OCI-LY7 (cell line): ENCODE measurements around the gene IL13RA2. TPM values are rescaled to one million over a fixed set of nuclear protein-coding genes. Genes with fewer than 3 reads are reported as not detected.

Experiments
- BruUV-seq: library from RNA; stranded (reverse); fragments of 400-500 nt; replicated peaks from 2 replicates; lab custom pipeline; 2021; lab: Mats Ljungman, UMichigan
- CTCF ChIA-PET: fragments of 300-600 bp; sonication (Branson Sonifier 250); formaldehyde crosslinking; loops from one replicate; lab custom pipeline; 2022; ENCODE audit warnings: antibody characterized with exemption; ENCODE audit not compliant: unreplicated experiment; lab: Charles Lee
- POLR2A ChIA-PET: fragments of 300-600 bp; sonication (Branson Sonifier 250); formaldehyde crosslinking; loops from one replicate; lab custom pipeline; 2022; ENCODE audit warnings: antibody characterized with exemption; lab: Charles Lee
- DNase-seq: peaks from one replicate; pipeline ENCODE4 v3.0.0-alpha.2; 2015; ENCODE audit warnings: low spot score
- H2AFZ ChIP-seq: fragments of 200-600 bp; sonication (generic), shearing (Covaris generic); 2 replicates; pipeline ENCODE4 v1.6.1; 2014; ENCODE audit warnings: mild to moderate bottlenecking, antibody characterized with exemption, low read length, moderate library complexity
- H3K27ac ChIP-seq: fragments of 200-600 bp; sonication (generic); 2 replicates; pipeline ENCODE4 v1.5.1; 2014; ENCODE audit warnings: mixed run types, low read depth, mild to moderate bottlenecking, moderate library complexity, low read length, inconsistent platforms; ENCODE audit not compliant: poor library complexity, severe bottlenecking
- H3K36me3 ChIP-seq: fragments of 200-600 bp; sonication (generic); 2 replicates; pipeline ENCODE4 v1.6.1; 2014; ENCODE audit warnings: mild to moderate bottlenecking, antibody characterized with exemption, low read length, moderate library complexity, mixed read lengths; ENCODE audit not compliant: insufficient read depth
- H3K4me1 ChIP-seq: fragments of 200-600 bp; sonication (generic); 2 replicates; pipeline ENCODE4 v1.5.1; 2014; ENCODE audit warnings: mild to moderate bottlenecking, low read length; ENCODE audit not compliant: insufficient read depth, poor library complexity, severe bottlenecking
- H3K4me2 ChIP-seq: fragments of 200-600 bp; sonication (generic); 2 replicates; pipeline ENCODE4 v1.6.1; 2014; ENCODE audit warnings: mild to moderate bottlenecking, low read length
- H3K4me3 ChIP-seq: fragments of 200-600 bp; sonication (generic); 2 replicates; pipeline ENCODE4 v1.5.1; 2014; ENCODE audit warnings: mild to moderate bottlenecking, low read depth, low read length; ENCODE audit not compliant: poor library complexity, severe bottlenecking
- H3K79me2 ChIP-seq: fragments of 200-600 bp; sonication (generic); 2 replicates; pipeline ENCODE4 v1.6.1; 2016; ENCODE audit warnings: low read depth, mild to moderate bottlenecking, low read length, moderate library complexity, mixed read lengths; ENCODE audit not compliant: insufficient read depth
- H3K9me2 ChIP-seq: fragments of 200-600 bp; sonication (generic); 2 replicates; pipeline ENCODE4 v1.6.1; 2016; ENCODE audit warnings: mild to moderate bottlenecking, low read length, mixed read lengths; ENCODE audit not compliant: insufficient read depth
- H3K9me3 ChIP-seq: fragments of 200-600 bp; sonication (generic); 2 replicates; pipeline ENCODE4 v1.6.1; 2014; ENCODE audit warnings: mild to moderate bottlenecking, mixed run types, low read length, mixed read lengths
- H4K20me1 ChIP-seq: fragments of 200-600 bp; sonication (generic); 2 replicates; pipeline ENCODE4 v1.6.1; 2014; ENCODE audit warnings: mild to moderate bottlenecking, antibody characterized with exemption, low read length, moderate library complexity, mixed read lengths; ENCODE audit not compliant: insufficient read depth
- EZH2phosphoT487 ChIP-seq: fragments of 200-600 bp; sonication (generic); IDR thresholded peaks from 2 replicates; pipeline ENCODE4 v1.6.1; 2018; ENCODE audit warnings: low read depth, borderline replicate concordance, mild to moderate bottlenecking, mixed run types, antibody characterized with exemption, low read length, moderate library complexity, mixed read lengths
- intact Hi-C: fragments of 100-400 bp; cut with micrococcal nuclease; formaldehyde crosslinking; loops from one replicate; pipeline ENCODE4 v1.10.0; 2022; ENCODE audit not compliant: unreplicated experiment
- total RNA-seq, 2 experiments: library from RNA; depleted of rRNA in 1 of 2; stranded (reverse); fragments of >200 nt in 1 of 2; shearing (Covaris generic) in 1 of 2; gene quantifications; 2 replicates each; pipeline ENCODE4 v1.2.3, GENCODE V29; 2014 to 2022
- TF ChIP-seq, protein P1 (sequence below): fragments of 200-600 bp; sonication (generic); conservative IDR thresholded peaks from 2 replicates; pipeline ENCODE4 v1.5.1; 2014; ENCODE audit warnings: mild to moderate bottlenecking, antibody characterized with exemption, low read length, moderate library complexity, mixed read lengths

The IL13RA2 gene
- total RNA-seq, 2 experiments from 2014 or later, result not detected

- no peak for DNase-seq
- Histone ChIP-seq H3K27ac (no peak overlapping the region), H3K36me3 (no peaks in the 10 kb centered on the region), H3K9me2 (no peaks in the 10 kb centered on the region), H3K9me3 (no peaks in the 10 kb centered on the region), H4K20me1 (no peaks in the 10 kb centered on the region), H3K79me2 (no peaks in the 10 kb centered on the region), H2AFZ (no peak overlapping the region), H3K4me2 (no peak overlapping the region), H3K4me3 (no peak overlapping the region), H3K4me1 (no peaks in the 10 kb centered on the region)
- intact Hi-C loops, result no loop called here
- no peak for TF ChIP-seq EZH2phosphoT487
- TF ChIP-seq, protein P1, sequence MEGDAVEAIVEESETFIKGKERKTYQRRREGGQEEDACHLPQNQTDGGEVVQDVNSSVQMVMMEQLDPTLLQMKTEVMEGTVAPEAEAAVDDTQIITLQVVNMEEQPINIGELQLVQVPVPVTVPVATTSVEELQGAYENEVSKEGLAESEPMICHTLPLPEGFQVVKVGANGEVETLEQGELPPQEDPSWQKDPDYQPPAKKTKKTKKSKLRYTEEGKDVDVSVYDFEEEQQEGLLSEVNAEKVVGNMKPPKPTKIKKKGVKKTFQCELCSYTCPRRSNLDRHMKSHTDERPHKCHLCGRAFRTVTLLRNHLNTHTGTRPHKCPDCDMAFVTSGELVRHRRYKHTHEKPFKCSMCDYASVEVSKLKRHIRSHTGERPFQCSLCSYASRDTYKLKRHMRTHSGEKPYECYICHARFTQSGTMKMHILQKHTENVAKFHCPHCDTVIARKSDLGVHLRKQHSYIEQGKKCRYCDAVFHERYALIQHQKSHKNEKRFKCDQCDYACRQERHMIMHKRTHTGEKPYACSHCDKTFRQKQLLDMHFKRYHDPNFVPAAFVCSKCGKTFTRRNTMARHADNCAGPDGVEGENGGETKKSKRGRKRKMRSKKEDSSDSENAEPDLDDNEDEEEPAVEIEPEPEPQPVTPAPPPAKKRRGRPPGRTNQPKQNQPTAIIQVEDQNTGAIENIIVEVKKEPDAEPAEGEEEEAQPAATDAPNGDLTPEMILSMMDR, result no peak
- BruUV-seq, result no TSS peak
- POLR2A ChIA-PET, result interaction anchor here (0.6 kb wide), 1 partner anchor 124 kb away, joined by 3 read pairs; no protein-coding TSS in a partner anchor
- CTCF ChIA-PET, result no interaction called here
Measured at GRCh38 chrX:115030625-115031024, 13.2 kb upstream of the IL13RA2 start.

DNA sequence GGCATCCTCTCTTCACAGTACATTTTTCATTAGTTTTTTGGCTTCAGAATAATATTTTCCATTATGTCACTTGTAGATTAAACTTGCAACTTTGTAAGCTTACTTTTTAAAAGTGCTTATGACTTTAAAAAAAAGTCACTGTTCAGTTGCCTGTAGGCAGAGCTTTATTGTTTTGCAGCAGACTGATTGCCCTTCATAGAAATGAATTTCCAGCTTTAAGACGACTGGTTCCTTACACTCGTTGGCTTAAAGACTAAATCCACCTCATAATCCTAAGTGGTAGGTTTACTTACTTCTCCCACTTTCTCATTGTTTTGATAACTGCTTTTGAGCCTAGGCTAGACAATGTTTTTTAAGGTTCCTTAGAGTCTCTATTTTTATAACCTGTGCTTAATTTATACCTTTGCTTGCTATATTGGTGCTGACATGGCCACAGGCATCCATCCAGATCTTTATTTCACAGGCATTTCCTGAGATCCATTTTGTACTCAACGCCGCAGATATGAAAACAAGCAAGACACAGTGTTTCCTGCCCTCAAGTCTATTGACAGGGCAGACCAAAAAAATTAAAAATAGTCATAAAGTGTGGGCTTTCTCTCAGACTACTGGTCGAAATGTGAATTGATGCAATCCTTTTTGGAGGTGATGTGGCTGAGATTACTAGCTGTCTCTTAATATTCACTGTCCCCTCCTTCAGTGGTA lies 12.6 kb upstream of the IL13RA2 start:
- no peak for DNase-seq
- no TSS peak for BruUV-seq
- Histone ChIP-seq H3K36me3 (no peaks in the 10 kb centered on the region), H3K27ac (no peak overlapping the region), H2AFZ (no peak overlapping the region), H4K20me1 (no peaks in the 10 kb centered on the region), H3K4me3 (no peak overlapping the region), H3K4me1 (no peaks in the 10 kb centered on the region), H3K9me3 (no peaks in the 10 kb centered on the region), H3K9me2 (no peaks in the 10 kb centered on the region), H3K4me2 (no peak overlapping the region), H3K79me2 (no peaks in the 10 kb centered on the region)
- TF ChIP-seq, protein P1, result no peak
- TF ChIP-seq EZH2phosphoT487, result no peak
- intact Hi-C loops, result no loop called here
- ChIA-PET POLR2A (interaction anchor here (0.6 kb wide), 1 partner anchor 125 kb away, joined by 3 read pairs; no protein-coding TSS in a partner anchor), CTCF (no interaction called here)

- POLR2A ChIA-PET, result no interaction called here
- Histone ChIP-seq H4K20me1 (no peaks in the 10 kb centered on the region), H3K4me3 (no peak overlapping the region), H2AFZ (no peak overlapping the region), H3K4me2 (no peak overlapping the region), H3K36me3 (no peaks in the 10 kb centered on the region), H3K79me2 (no peaks in the 10 kb centered on the region), H3K9me3 (no peaks in the 10 kb centered on the region), H3K27ac (no peak overlapping the region), H3K4me1 (no peaks in the 10 kb centered on the region), H3K9me2 (no peaks in the 10 kb centered on the region)
- BruUV-seq, result no TSS peak
- CTCF ChIA-PET, result no interaction called here
- intact Hi-C loops, result no loop called here
- DNase-seq, result no peak
- no peak for TF ChIP-seq EZH2phosphoT487
- TF ChIP-seq, protein P1, result no peak
Measured at GRCh38 chrX:115029440-115029839, 12.0 kb upstream of the IL13RA2 start.
